Activated CD8-positive, alpha-beta memory T cell treated with anti-CD3 and anti-CD28 coated beads, Interleukin-2, amount 10 ng/mL, durations not matched to agents 7 days and 5 days (primary cell): ENCODE results near the gene HOXB13. TPM values are rescaled to one million over a fixed set of nuclear protein-coding genes. Genes with fewer than 3 reads are reported as not detected.
"Not testable (repeated sequence)": the region's sequence is repeated elsewhere in the genome, so short reads cannot be mapped to it uniquely, and the experiment has no call there.

Experiments
- ATAC-seq: fragments of 150-1000 bp; cut with Tn5 transposase; one replicate; pipeline ENCODE4 v1.10.0; 2021; ENCODE audit warnings: moderate library complexity
- CTCF ChIA-PET: fragments of 350-600 bp; sonication (Branson Sonifier 250); formaldehyde crosslinking; loops from one replicate; lab custom pipeline; 2021; ENCODE audit warnings: antibody characterized with exemption; lab: Charles Lee
- DNase-seq: peaks from one replicate; pipeline ENCODE4 v3.0.0-alpha.2; 2020
- H3K27ac Mint-ChIP-seq: one replicate; pipeline ENCODE4 v1.8.0; 2021; ENCODE audit warnings: mild to moderate bottlenecking, mixed read lengths
- H3K27me3 Mint-ChIP-seq: one replicate; pipeline ENCODE4 v1.8.0; 2021; ENCODE audit warnings: mixed read lengths
- H3K36me3 Mint-ChIP-seq: one replicate; pipeline ENCODE4 v1.8.0; 2021; ENCODE audit warnings: mild to moderate bottlenecking, mixed read lengths
- H3K4me1 Mint-ChIP-seq: one replicate; pipeline ENCODE4 v1.8.0; 2021; ENCODE audit warnings: mixed read lengths
- H3K4me3 Mint-ChIP-seq: one replicate; pipeline ENCODE4 v1.8.0; 2021; ENCODE audit warnings: mild to moderate bottlenecking, moderate library complexity, mixed read lengths
- H3K9me3 Mint-ChIP-seq: one replicate; pipeline ENCODE4 v1.8.0; 2022; ENCODE audit warnings: low read depth, mixed read lengths
- total RNA-seq, 2 experiments: library from RNA; stranded (reverse); gene quantifications; one replicate each; pipeline ENCODE4 v1.2.3, GENCODE V29; 2021

The HOXB13 gene
- total RNA-seq, 2 experiments from 2014 or later = not detected

GRCh38 chr17:48721009-48721402, 7.5 kb downstream of the HOXB13 start:
- H3K9me3 Mint-ChIP-seq = no peaks in the 10 kb centered on the region
- peaks cover 96% of the 10 kb centered on the region for H3K27me3 Mint-ChIP-seq
- no peak overlapping the region for H3K27ac Mint-ChIP-seq
- no peak for ATAC-seq
- CTCF ChIA-PET = interaction anchor here (0.6 to 4.9 kb wide), 7 partner anchors 10 to 163 kb away, joined by 3 to 31 read pairs (median 3); no protein-coding TSS in a partner anchor
- peaks cover 30% of the 10 kb centered on the region for H3K4me1 Mint-ChIP-seq
- H3K36me3 Mint-ChIP-seq = peaks cover 5% of the 10 kb centered on the region
- H3K4me3 Mint-ChIP-seq = no peak overlapping the region
- DNase-seq = no peak

- no peak overlapping the region for H3K4me3 Mint-ChIP-seq
- CTCF ChIA-PET = interaction anchor here (0.6 to 4.9 kb wide), 10 partner anchors 11 to 164 kb away, joined by 3 to 31 read pairs (median 4); partner anchors contain the start of gene HOXB8
- peak overlapping the region; percentile 49 for H3K27ac Mint-ChIP-seq
- ATAC-seq (no peak), DNase-seq (no peak)
- no peaks in the 10 kb centered on the region for H3K9me3 Mint-ChIP-seq
- peaks cover 30% of the 10 kb centered on the region for H3K4me1 Mint-ChIP-seq
- peaks cover 95% of the 10 kb centered on the region for H3K27me3 Mint-ChIP-seq
- peaks cover 5% of the 10 kb centered on the region for H3K36me3 Mint-ChIP-seq
Measured at GRCh38 chr17:48720266-48721008, 8.1 kb downstream of the HOXB13 start.

GRCh38 chr17:48719642-48720265, 8.8 kb downstream of the HOXB13 start:
- no peak for ATAC-seq
- Mint-ChIP-seq H3K4me1 (peaks cover 26% of the 10 kb centered on the region), H3K27me3 (peaks cover 90% of the 10 kb centered on the region), H3K4me3 (no peak overlapping the region), H3K9me3 (no peaks in the 10 kb centered on the region), H3K27ac (peak overlapping the region; percentile 68), H3K36me3 (peaks cover 5% of the 10 kb centered on the region)
- CTCF ChIA-PET = interaction anchor here (1.0 to 4.9 kb wide), 7 partner anchors 12 to 165 kb away, joined by 3 to 31 read pairs (median 4); partner anchors contain the start of gene HOXB8
- no peak for DNase-seq

GRCh38 chr17:48718761-48719641, 9.5 kb downstream of the HOXB13 start:
- DNase-seq (no peak), ATAC-seq (no peak)
- H3K27ac Mint-ChIP-seq = peak overlapping the region; percentile 68
- H3K4me1 Mint-ChIP-seq = peaks cover 21% of the 10 kb centered on the region
- peaks cover 90% of the 10 kb centered on the region for H3K27me3 Mint-ChIP-seq
- no peaks in the 10 kb centered on the region for H3K9me3 Mint-ChIP-seq
- peaks cover 4% of the 10 kb centered on the region for H3K36me3 Mint-ChIP-seq
- peak overlapping the region; percentile 28 for H3K4me3 Mint-ChIP-seq
- CTCF ChIA-PET = interaction anchor here (0.6 to 4.9 kb wide), 14 partner anchors 13 to 160 kb away, joined by 3 to 31 read pairs (median 3); partner anchors contain the start of gene HOXB8

GRCh38 chr17:48718227-48718760, 10.3 kb downstream of the HOXB13 start:
- no peak overlapping the region for H3K4me3 Mint-ChIP-seq
- DNase-seq = no peak

GRCh38 chr17:48717367-48718226, 11.0 kb downstream of the HOXB13 start:
- peaks cover 4% of the 10 kb centered on the region for H3K36me3 Mint-ChIP-seq
- ATAC-seq = no peak
- CTCF ChIA-PET = interaction anchor here (0.6 to 4.9 kb wide), 11 partner anchors 31 to 167 kb away, joined by 3 to 31 read pairs (median 3); no protein-coding TSS in a partner anchor
- H3K27ac Mint-ChIP-seq = no peak overlapping the region
- peaks cover 84% of the 10 kb centered on the region for H3K27me3 Mint-ChIP-seq
- DNase-seq = no peak
- H3K4me1 Mint-ChIP-seq = peaks cover 11% of the 10 kb centered on the region
- no peak overlapping the region for H3K4me3 Mint-ChIP-seq
- H3K9me3 Mint-ChIP-seq = no peaks in the 10 kb centered on the region

More at GRCh38 chr17:48718227-48718760, 10.3 kb downstream of the HOXB13 start:
- H3K36me3 Mint-ChIP-seq = peaks cover 4% of the 10 kb centered on the region
- no peak for ATAC-seq
- no peak overlapping the region for H3K27ac Mint-ChIP-seq
- peaks cover 88% of the 10 kb centered on the region for H3K27me3 Mint-ChIP-seq
- no peaks in the 10 kb centered on the region for H3K9me3 Mint-ChIP-seq
- peaks cover 15% of the 10 kb centered on the region for H3K4me1 Mint-ChIP-seq
- CTCF ChIA-PET = interaction anchor here (0.6 to 4.9 kb wide), 11 partner anchors 25 to 166 kb away, joined by 3 to 31 read pairs (median 3); no protein-coding TSS in a partner anchor

- not testable (repeated sequence) for H3K27ac Mint-ChIP-seq
Measured at GRCh38 chr17:48716549-48716948, 12.0 kb downstream of the HOXB13 start.

GRCh38 chr17:48715496-48716399, 12.8 kb downstream of the HOXB13 start:
- CTCF ChIA-PET = interaction anchor here (0.6 to 1.8 kb wide), 4 partner anchors 37 to 163 kb away, joined by 3 to 4 read pairs (median 3); no protein-coding TSS in a partner anchor
- Mint-ChIP-seq H3K4me3 (no peak overlapping the region), H3K9me3 (no peaks in the 10 kb centered on the region), H3K27ac (no peak overlapping the region), H3K27me3 (peaks cover 78% of the 10 kb centered on the region), H3K4me1 (peaks cover 10% of the 10 kb centered on the region), H3K36me3 (peaks cover 4% of the 10 kb centered on the region)
- ATAC-seq (no peak), DNase-seq (no peak)

More at GRCh38 chr17:48716549-48716948, 12.0 kb downstream of the HOXB13 start:
- CTCF ChIA-PET = interaction anchor here (1.2 to 4.9 kb wide), 4 partner anchors 38 to 168 kb away, joined by 3 to 31 read pairs (median 8); no protein-coding TSS in a partner anchor
- ATAC-seq, DNase-seq, H3K4me1 Mint-ChIP-seq, H3K4me3 Mint-ChIP-seq, H3K36me3 Mint-ChIP-seq, H3K9me3 Mint-ChIP-seq: not testable (repeated sequence)
- H3K27me3 Mint-ChIP-seq = peaks cover 79% of the 10 kb centered on the region

- DNase-seq (no peak), ATAC-seq (no peak)
- H3K36me3 Mint-ChIP-seq = no peaks in the 10 kb centered on the region
- no peak overlapping the region for H3K27ac Mint-ChIP-seq
- CTCF ChIA-PET = interaction anchor here (1.2 to 1.5 kb wide), 2 partner anchors 30 to 75 kb away, joined by 3 to 4 read pairs; no protein-coding TSS in a partner anchor
- no peaks in the 10 kb centered on the region for H3K9me3 Mint-ChIP-seq
- peaks cover 72% of the 10 kb centered on the region for H3K27me3 Mint-ChIP-seq
- H3K4me3 Mint-ChIP-seq = no peak overlapping the region
- no peaks in the 10 kb centered on the region for H3K4me1 Mint-ChIP-seq
Measured at GRCh38 chr17:48711128-48711527, 17.4 kb downstream of the HOXB13 start.

GRCh38 chr17:48704361-48705248, 23.9 kb downstream of the HOXB13 start:
- no peaks in the 10 kb centered on the region for H3K36me3 Mint-ChIP-seq
- H3K27me3 Mint-ChIP-seq = peaks cover 73% of the 10 kb centered on the region
- H3K4me1 Mint-ChIP-seq = no peaks in the 10 kb centered on the region
- H3K4me3 Mint-ChIP-seq = no peak overlapping the region
- no peak for ATAC-seq
- H3K9me3 Mint-ChIP-seq = no peaks in the 10 kb centered on the region
- CTCF ChIA-PET = interaction anchor here (0.7 to 2.1 kb wide), 5 partner anchors 19 to 64 kb away, joined by 3 to 7 read pairs (median 5); no protein-coding TSS in a partner anchor
- DNase-seq = no peak
- H3K27ac Mint-ChIP-seq = no peak overlapping the region
